Activated CD8-positive, alpha-beta T cell treated with anti-CD3 and anti-CD28 coated beads, Interleukin-2, amount 10 ng/mL, durations not matched to agents 7 days and 5 days (primary cell): Measurements from ENCODE around the gene GINS1. TPM values are rescaled to one million over a fixed set of nuclear protein-coding genes. Genes with fewer than 3 reads are reported as not detected.

ENCODE experiments used
- ATAC-seq: fragments of 150-1000 bp; cut with Tn5 transposase; one replicate; pipeline ENCODE4 v1.10.0; 2021; ENCODE audit warnings: moderate library complexity
- CTCF ChIA-PET: fragments of 350-600 bp; sonication (Branson Sonifier 250); formaldehyde crosslinking; loops from one replicate; lab custom pipeline; 2021; ENCODE audit warnings: antibody characterized with exemption; lab: Charles Lee
- POLR2A ChIA-PET: fragments of 350-600 bp; sonication (Branson Sonifier 250); formaldehyde crosslinking; loops from one replicate; lab custom pipeline; 2021; ENCODE audit warnings: antibody characterized with exemption; lab: Charles Lee
- DNase-seq: peaks from one replicate; pipeline ENCODE4 v3.0.0-alpha.2; 2020
- H3K27ac Mint-ChIP-seq: one replicate; pipeline ENCODE4 v1.8.0; 2021; ENCODE audit warnings: mild to moderate bottlenecking, mixed read lengths
- H3K27me3 Mint-ChIP-seq: one replicate; pipeline ENCODE4 v1.8.0; 2021; ENCODE audit warnings: low read depth, mixed read lengths
- H3K36me3 Mint-ChIP-seq: one replicate; pipeline ENCODE4 v1.8.0; 2021; ENCODE audit warnings: low read depth, mixed read lengths
- H3K4me1 Mint-ChIP-seq: one replicate; pipeline ENCODE4 v1.8.0; 2021; ENCODE audit warnings: low read depth, mixed read lengths
- H3K4me3 Mint-ChIP-seq: one replicate; pipeline ENCODE4 v1.8.0; 2021; ENCODE audit warnings: mild to moderate bottlenecking, mixed read lengths
- H3K9me3 Mint-ChIP-seq: one replicate; pipeline ENCODE4 v1.8.0; 2022; ENCODE audit warnings: mixed read lengths; ENCODE audit not compliant: insufficient read depth
- total RNA-seq, 2 experiments: library from RNA; stranded (reverse); gene quantifications; one replicate each; pipeline ENCODE4 v1.2.3, GENCODE V29; 2021

GINS1 gene
- total RNA-seq, 2 experiments from 2014 or later = 40.8 to 41.6 TPM

GRCh38 chr20:25484224-25484846, 76.9 kb downstream of the GINS1 start:
- POLR2A ChIA-PET = no interaction called here
- CTCF ChIA-PET = no interaction called here
- Mint-ChIP-seq H3K4me3 (no peak overlapping the region), H3K27ac (no peak overlapping the region), H3K4me1 (peaks cover 20% of the 10 kb centered on the region), H3K9me3 (no peaks in the 10 kb centered on the region), H3K27me3 (no peaks in the 10 kb centered on the region), H3K36me3 (no peaks in the 10 kb centered on the region)
- no peak for DNase-seq
- no peak for ATAC-seq

- CTCF ChIA-PET = no interaction called here
- ATAC-seq = no peak
- no peak overlapping the region for H3K27ac Mint-ChIP-seq
- no peak for DNase-seq
- H3K27me3 Mint-ChIP-seq = no peaks in the 10 kb centered on the region
- no peak overlapping the region for H3K4me3 Mint-ChIP-seq
- no peaks in the 10 kb centered on the region for H3K36me3 Mint-ChIP-seq
- H3K4me1 Mint-ChIP-seq = peaks cover 20% of the 10 kb centered on the region
- no peaks in the 10 kb centered on the region for H3K9me3 Mint-ChIP-seq
- POLR2A ChIA-PET = no interaction called here
These were observed 77.5 kb downstream of the GINS1 start for GRCh38 chr20:25484911-25485511.

- POLR2A ChIA-PET = no interaction called here
- H3K27ac Mint-ChIP-seq = no peak overlapping the region
These were observed 78.4 kb downstream of the GINS1 start for GRCh38 chr20:25485872-25486271.

GRCh38 chr20:25486377-25486776, 78.9 kb downstream of the GINS1 start:
- H3K4me1 Mint-ChIP-seq = peaks cover 20% of the 10 kb centered on the region
- no peaks in the 10 kb centered on the region for H3K36me3 Mint-ChIP-seq
- ChIA-PET CTCF (interaction anchor here (1.1 to 1.6 kb wide), 2 partner anchors 54 to 58 kb away, joined by 3 to 4 read pairs; no protein-coding TSS in a partner anchor), POLR2A (no interaction called here)
- H3K27me3 Mint-ChIP-seq = no peaks in the 10 kb centered on the region
- no peak overlapping the region for H3K4me3 Mint-ChIP-seq
- H3K27ac Mint-ChIP-seq = no peak overlapping the region
- no peak for DNase-seq
- ATAC-seq = no peak
- H3K9me3 Mint-ChIP-seq = no peaks in the 10 kb centered on the region

More at GRCh38 chr20:25485872-25486271, 78.4 kb downstream of the GINS1 start:
- Mint-ChIP-seq H3K4me1 (peaks cover 20% of the 10 kb centered on the region), H3K9me3 (no peaks in the 10 kb centered on the region), H3K4me3 (no peak overlapping the region), H3K27me3 (no peaks in the 10 kb centered on the region), H3K36me3 (no peaks in the 10 kb centered on the region)
- no peak for DNase-seq
- CTCF ChIA-PET = interaction anchor here (1.1 to 1.6 kb wide), 2 partner anchors 54 to 57 kb away, joined by 3 to 4 read pairs; no protein-coding TSS in a partner anchor
- ATAC-seq = no peak

- no peak overlapping the region for H3K4me3 Mint-ChIP-seq
- no peak overlapping the region for H3K27ac Mint-ChIP-seq
- CTCF ChIA-PET = interaction anchor here (1.3 to 1.6 kb wide), 2 partner anchors 17 to 53 kb away, joined by 3 to 4 read pairs; no protein-coding TSS in a partner anchor
- H3K4me1 Mint-ChIP-seq = peaks cover 20% of the 10 kb centered on the region
- POLR2A ChIA-PET = no interaction called here
- H3K36me3 Mint-ChIP-seq = no peaks in the 10 kb centered on the region
- DNase-seq (no peak), ATAC-seq (no peak)
- H3K27me3 Mint-ChIP-seq = no peaks in the 10 kb centered on the region
- H3K9me3 Mint-ChIP-seq = no peaks in the 10 kb centered on the region
These were observed 79.8 kb downstream of the GINS1 start for GRCh38 chr20:25487306-25487705.

- no peak for ATAC-seq
- no peak overlapping the region for H3K27ac Mint-ChIP-seq
- no peaks in the 10 kb centered on the region for H3K27me3 Mint-ChIP-seq
- H3K4me3 Mint-ChIP-seq = no peak overlapping the region
- no peaks in the 10 kb centered on the region for H3K36me3 Mint-ChIP-seq
- DNase-seq = no peak
- CTCF ChIA-PET = interaction anchor here (1.3 kb wide), 1 partner anchor 18 kb away, joined by 3 read pairs; no protein-coding TSS in a partner anchor
- peaks cover 20% of the 10 kb centered on the region for H3K4me1 Mint-ChIP-seq
- POLR2A ChIA-PET = no interaction called here
- H3K9me3 Mint-ChIP-seq = no peaks in the 10 kb centered on the region
These were observed 80.5 kb downstream of the GINS1 start for GRCh38 chr20:25487975-25488374.

GRCh38 chr20:25489221-25489871, 81.9 kb downstream of the GINS1 start:
- ChIA-PET CTCF (no interaction called here), POLR2A (no interaction called here)
- no peak for DNase-seq

GRCh38 chr20:25490656-25491445, 83.4 kb downstream of the GINS1 start:
- Mint-ChIP-seq H3K36me3 (no peaks in the 10 kb centered on the region), H3K9me3 (no peaks in the 10 kb centered on the region), H3K27me3 (no peaks in the 10 kb centered on the region), H3K4me1 (peaks cover 8% of the 10 kb centered on the region), H3K27ac (no peak overlapping the region), H3K4me3 (no peak overlapping the region)
- no peak for DNase-seq
- ATAC-seq = no peak
- CTCF ChIA-PET = no interaction called here
- POLR2A ChIA-PET = no interaction called here

More at GRCh38 chr20:25489221-25489871, 81.9 kb downstream of the GINS1 start:
- Mint-ChIP-seq H3K36me3 (no peaks in the 10 kb centered on the region), H3K4me1 (peaks cover 20% of the 10 kb centered on the region), H3K4me3 (no peak overlapping the region), H3K9me3 (no peaks in the 10 kb centered on the region), H3K27ac (no peak overlapping the region), H3K27me3 (no peaks in the 10 kb centered on the region)
- no peak for ATAC-seq

- Mint-ChIP-seq H3K36me3 (no peaks in the 10 kb centered on the region), H3K4me1 (peaks cover 2% of the 10 kb centered on the region), H3K27me3 (no peaks in the 10 kb centered on the region), H3K27ac (no peak overlapping the region), H3K9me3 (no peaks in the 10 kb centered on the region), H3K4me3 (no peak overlapping the region)
- ATAC-seq = no peak
- CTCF ChIA-PET = no interaction called here
- DNase-seq = no peak
- POLR2A ChIA-PET = no interaction called here
These were observed 84.1 kb downstream of the GINS1 start for GRCh38 chr20:25491446-25492038.

GRCh38 chr20:25493137-25493536, 85.7 kb downstream of the GINS1 start:
- H3K9me3 Mint-ChIP-seq = no peaks in the 10 kb centered on the region
- CTCF ChIA-PET = no interaction called here
- DNase-seq (no peak), ATAC-seq (no peak)
- no peaks in the 10 kb centered on the region for H3K36me3 Mint-ChIP-seq
- no peaks in the 10 kb centered on the region for H3K27me3 Mint-ChIP-seq
- H3K4me3 Mint-ChIP-seq = no peak overlapping the region
- H3K4me1 Mint-ChIP-seq = no peaks in the 10 kb centered on the region
- no peak overlapping the region for H3K27ac Mint-ChIP-seq
- POLR2A ChIA-PET = no interaction called here

- ChIA-PET CTCF (no interaction called here), POLR2A (no interaction called here)
- Mint-ChIP-seq H3K4me1 (no peaks in the 10 kb centered on the region), H3K27me3 (no peaks in the 10 kb centered on the region), H3K36me3 (no peaks in the 10 kb centered on the region), H3K4me3 (no peak overlapping the region), H3K27ac (no peak overlapping the region), H3K9me3 (no peaks in the 10 kb centered on the region)
- ATAC-seq = no peak
- no peak for DNase-seq
These were observed 86.5 kb downstream of the GINS1 start for GRCh38 chr20:25493748-25494505.
